ENCODE results near the gene CLCA4.

CLCA4 gene

GRCh38 chr1:86616433-86616832, 69.6 kb downstream of the CLCA4 start:
- Histone ChIP-seq H3K9me2 (replicated peaks; ENCODE audit: low read depth, low read length) (no peaks in the 10 kb centered on the region), H3F3A (ENCODE audit: low read depth) (no peaks in the 10 kb centered on the region), H3K4me2 (ENCODE audit: low read depth, low read length, poor library complexity, severe bottlenecking) (no peak overlapping the region), H3K4me3 (ENCODE audit: low read length, poor library complexity, severe bottlenecking) (no peak overlapping the region), H4K20me1 (ENCODE audit: insufficient read depth, low read length, poor library complexity, severe bottlenecking) (no peaks in the 10 kb centered on the region), H3K79me2 (ENCODE audit: insufficient read depth, low read length) (no peaks in the 10 kb centered on the region), H3K9me3 (ENCODE audit: insufficient read depth, low read depth, low read length) (no peaks in the 10 kb centered on the region), H3K4me1 (ENCODE audit: insufficient read depth, low read length, poor library complexity, severe bottlenecking) (no peaks in the 10 kb centered on the region), H3K9ac (ENCODE audit: low read depth, low read length, poor library complexity, severe bottlenecking) (no peak overlapping the region), H3K27me3 (ENCODE audit: insufficient read depth, low read length, poor library complexity, severe bottlenecking) (no peaks in the 10 kb centered on the region), H3K36me3 (ENCODE audit: insufficient read depth, low read length) (no peaks in the 10 kb centered on the region), H2AFZ (ENCODE audit: low read length) (no peak overlapping the region)
- TF ChIP-seq, protein P1, sequence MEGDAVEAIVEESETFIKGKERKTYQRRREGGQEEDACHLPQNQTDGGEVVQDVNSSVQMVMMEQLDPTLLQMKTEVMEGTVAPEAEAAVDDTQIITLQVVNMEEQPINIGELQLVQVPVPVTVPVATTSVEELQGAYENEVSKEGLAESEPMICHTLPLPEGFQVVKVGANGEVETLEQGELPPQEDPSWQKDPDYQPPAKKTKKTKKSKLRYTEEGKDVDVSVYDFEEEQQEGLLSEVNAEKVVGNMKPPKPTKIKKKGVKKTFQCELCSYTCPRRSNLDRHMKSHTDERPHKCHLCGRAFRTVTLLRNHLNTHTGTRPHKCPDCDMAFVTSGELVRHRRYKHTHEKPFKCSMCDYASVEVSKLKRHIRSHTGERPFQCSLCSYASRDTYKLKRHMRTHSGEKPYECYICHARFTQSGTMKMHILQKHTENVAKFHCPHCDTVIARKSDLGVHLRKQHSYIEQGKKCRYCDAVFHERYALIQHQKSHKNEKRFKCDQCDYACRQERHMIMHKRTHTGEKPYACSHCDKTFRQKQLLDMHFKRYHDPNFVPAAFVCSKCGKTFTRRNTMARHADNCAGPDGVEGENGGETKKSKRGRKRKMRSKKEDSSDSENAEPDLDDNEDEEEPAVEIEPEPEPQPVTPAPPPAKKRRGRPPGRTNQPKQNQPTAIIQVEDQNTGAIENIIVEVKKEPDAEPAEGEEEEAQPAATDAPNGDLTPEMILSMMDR (conservative IDR thresholded peaks at IDR 0.05; ENCODE audit: low read length) = no peak
- no peak for TF ChIP-seq EZH2phosphoT487 (IDR thresholded peaks at IDR 0.05; ENCODE audit: borderline replicate concordance)

DNA sequence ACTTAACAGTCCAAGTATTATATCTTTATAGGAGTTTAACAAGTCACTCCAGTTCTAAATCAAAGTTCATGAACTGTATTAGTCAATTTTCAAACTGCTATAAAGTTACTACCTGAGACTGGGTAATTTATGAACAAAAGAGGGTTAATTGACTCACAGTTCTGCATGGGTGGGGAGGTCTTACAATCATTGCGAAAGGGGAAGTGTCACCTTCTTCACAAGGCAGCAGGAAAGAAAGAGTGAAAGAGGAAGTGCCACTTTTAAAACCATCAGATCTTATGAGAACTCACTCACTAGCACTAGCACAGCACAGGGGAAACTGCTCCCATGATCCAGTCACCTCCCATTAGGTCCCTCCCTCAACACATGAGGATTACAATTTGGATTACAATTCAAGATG, 70.0 kb downstream of the CLCA4 start:
- Histone ChIP-seq H3K9ac (ENCODE audit: low read depth, low read length, poor library complexity, severe bottlenecking) (no peak overlapping the region), H3F3A (ENCODE audit: low read depth) (no peaks in the 10 kb centered on the region), H3K9me3 (ENCODE audit: insufficient read depth, low read depth, low read length) (no peaks in the 10 kb centered on the region), H3K36me3 (ENCODE audit: insufficient read depth, low read length) (no peaks in the 10 kb centered on the region), H2AFZ (ENCODE audit: low read length) (no peak overlapping the region), H3K4me3 (ENCODE audit: low read length, poor library complexity, severe bottlenecking) (no peak overlapping the region), H4K20me1 (ENCODE audit: insufficient read depth, low read length, poor library complexity, severe bottlenecking) (no peaks in the 10 kb centered on the region), H3K79me2 (ENCODE audit: insufficient read depth, low read length) (no peaks in the 10 kb centered on the region), H3K4me1 (ENCODE audit: insufficient read depth, low read length, poor library complexity, severe bottlenecking) (no peaks in the 10 kb centered on the region), H3K27me3 (ENCODE audit: insufficient read depth, low read length, poor library complexity, severe bottlenecking) (no peaks in the 10 kb centered on the region), H3K9me2 (replicated peaks; ENCODE audit: low read depth, low read length) (no peaks in the 10 kb centered on the region), H3K4me2 (ENCODE audit: low read depth, low read length, poor library complexity, severe bottlenecking) (no peak overlapping the region)
- no peak for TF ChIP-seq EZH2phosphoT487 (IDR thresholded peaks at IDR 0.05; ENCODE audit: borderline replicate concordance)
- TF ChIP-seq, protein P1 (conservative IDR thresholded peaks at IDR 0.05; ENCODE audit: low read length) = no peak

GRCh38 chr1:86618358-86618757, 71.5 kb downstream of the CLCA4 start:
- no peaks in the 10 kb centered on the region for H3K27me3 ChIP-seq (ENCODE audit: insufficient read depth, low read length, poor library complexity, severe bottlenecking)
- H4K20me1 ChIP-seq (ENCODE audit: insufficient read depth, low read length, poor library complexity, severe bottlenecking) = no peaks in the 10 kb centered on the region
- no peak overlapping the region for H3K4me3 ChIP-seq (ENCODE audit: low read length, poor library complexity, severe bottlenecking)
- H2AFZ ChIP-seq (ENCODE audit: low read length) = no peak overlapping the region
- no peak for TF ChIP-seq EZH2phosphoT487 (IDR thresholded peaks at IDR 0.05; ENCODE audit: borderline replicate concordance)
- TF ChIP-seq, protein P1 (conservative IDR thresholded peaks at IDR 0.05; ENCODE audit: low read length) = no peak
- H3F3A ChIP-seq (ENCODE audit: low read depth) = no peaks in the 10 kb centered on the region
- no peaks in the 10 kb centered on the region for H3K36me3 ChIP-seq (ENCODE audit: insufficient read depth, low read length)
- H3K9ac ChIP-seq (ENCODE audit: low read depth, low read length, poor library complexity, severe bottlenecking) = no peak overlapping the region
- no peaks in the 10 kb centered on the region for H3K79me2 ChIP-seq (ENCODE audit: insufficient read depth, low read length)
- no peaks in the 10 kb centered on the region for H3K9me3 ChIP-seq (ENCODE audit: insufficient read depth, low read depth, low read length)
- no peaks in the 10 kb centered on the region for H3K9me2 ChIP-seq (replicated peaks; ENCODE audit: low read depth, low read length)
- H3K4me2 ChIP-seq (ENCODE audit: low read depth, low read length, poor library complexity, severe bottlenecking) = no peak overlapping the region
- H3K4me1 ChIP-seq (ENCODE audit: insufficient read depth, low read length, poor library complexity, severe bottlenecking) = no peaks in the 10 kb centered on the region
